ENCODE results near the gene RMC1. TPM values are rescaled to one million over a fixed set of nuclear protein-coding genes. Genes with fewer than 3 reads are reported as not detected.
A peak's percentile ranks its signal among the peaks of the same experiment; 100 is the strongest.

RMC1 gene
- polyA plus RNA-seq, 4 donors = 9.5 to 96.4 (median 44.1) TPM

GRCh38 chr18:23578891-23579653 lies 75.8 kb downstream of the RMC1 start:
- H3K9me3 ChIP-seq (ENCODE audit: control insufficient read depth in 2 of 2, insufficient read depth in 1 of 2, low read depth in 1 of 2, low read length in 1 of 2) = no peaks in the 10 kb centered on the region
- 87% methylated on average over 8 of the region's 8 CpGs for WGBS, 3 donors
- H3K27ac ChIP-seq (ENCODE audit: low read depth in 1 of 3, low read length in 2 of 3) = no peak overlapping the region
- no peak overlapping the region for H3K4me3 ChIP-seq (ENCODE audit: low read depth in 1 of 3, low read length in 3 of 3)
- FAIRE-seq (no peak), DNase-seq (no peak)
- peaks cover 2 to 9% (median 7%) of the 10 kb centered on the region in 3 donors for H3K4me1 ChIP-seq (ENCODE audit: control insufficient read depth in 3 of 3, insufficient read depth in 2 of 3, low read depth in 1 of 3, low read length in 2 of 3)
- H3K27me3 ChIP-seq (ENCODE audit: control insufficient read depth in 3 of 3, insufficient read depth in 3 of 3, low read length in 3 of 3) = no peaks in the 10 kb centered on the region
- peaks cover 0 to 25% (median 2%) of the 10 kb centered on the region in 3 donors for H3K36me3 ChIP-seq (ENCODE audit: control insufficient read depth in 3 of 3, insufficient read depth in 2 of 3, low read depth in 1 of 3, low read length in 3 of 3)

- H3K27me3 ChIP-seq (ENCODE audit: control insufficient read depth in 3 of 3, insufficient read depth in 3 of 3, low read length in 3 of 3) = no peaks in the 10 kb centered on the region
- H3K27ac ChIP-seq (ENCODE audit: low read depth in 1 of 3, low read length in 2 of 3) = no peak overlapping the region
- H3K36me3 ChIP-seq (ENCODE audit: control insufficient read depth in 3 of 3, insufficient read depth in 2 of 3, low read depth in 1 of 3, low read length in 3 of 3) = peaks cover 0 to 17% (median 0%) of the 10 kb centered on the region in 3 donors
- FAIRE-seq = no peak
- no peak overlapping the region for H3K4me3 ChIP-seq (ENCODE audit: low read depth in 1 of 3, low read length in 3 of 3)
- peaks cover 4 to 16% (median 14%) of the 10 kb centered on the region in 3 donors for H3K4me1 ChIP-seq (ENCODE audit: control insufficient read depth in 3 of 3, insufficient read depth in 2 of 3, low read depth in 1 of 3, low read length in 2 of 3)
- H3K9me3 ChIP-seq (ENCODE audit: control insufficient read depth in 2 of 2, insufficient read depth in 1 of 2, low read depth in 1 of 2, low read length in 1 of 2) = no peaks in the 10 kb centered on the region
- DNase-seq = peak in 1 of 2 donors; percentile 34
- 50 to 74% (median 70%) methylated on average over 6 of the region's 6 CpGs for WGBS, 3 donors
Measured at GRCh38 chr18:23580677-23581367, 77.5 kb downstream of the RMC1 start.

Other genes starting within 250 kb of the RMC1 start
- 100 to 1,000 TPM in 2 of 4 donors, 10 to 100 TPM in 2; 41.0 to 215 (median 146) TPM for gene RIOK3, start 50.2 kb upstream of the RMC1 start, polyA plus RNA-seq
- gene NPC1, start 83.0 kb downstream of the RMC1 start, polyA plus RNA-seq = 10 to 100 TPM in 3 of 4 donors, 1 to 10 TPM in 1; 8.7 to 35.7 (median 20.9) TPM
- 1 to 10 TPM; 1.8 to 5.1 (median 3.2) TPM for gene ANKRD29, start 159.4 kb downstream of the RMC1 start, polyA plus RNA-seq
- gene LAMA3, start 185.9 kb downstream of the RMC1 start, polyA plus RNA-seq = 10 to 100 TPM in 3 of 4 donors, 1 to 10 TPM in 1; 9.7 to 67.4 (median 22.0) TPM